GM15510 (cell line): ENCODE measurements around the gene DCTPP1.
A peak's percentile ranks its signal among the peaks of the same experiment; 100 is the strongest.

Source experiments
- POLR2A ChIP-seq: IDR thresholded peaks from 3 replicates; pipeline ENCODE4 v1.6.1; 2011; ENCODE audit warnings: borderline replicate concordance; ENCODE audit not compliant: insufficient read length; ENCODE audit errors: extremely low read depth

Gene DCTPP1

DNA sequence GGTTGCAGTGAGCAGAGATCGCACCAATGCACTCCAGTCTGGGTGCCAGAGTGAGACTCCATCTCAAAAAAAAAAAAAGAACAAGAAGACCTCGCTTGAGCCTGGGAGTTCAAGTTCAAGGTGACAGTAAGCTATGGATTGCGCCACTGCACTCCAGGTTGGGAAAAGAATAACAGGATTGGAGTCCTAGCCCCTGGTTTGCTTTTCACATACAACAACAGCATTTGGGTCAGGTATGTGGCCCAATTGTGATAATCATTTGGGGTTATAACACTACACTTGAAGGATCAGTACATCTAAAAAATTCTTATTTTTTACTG, 19.2 kb upstream of the DCTPP1 start:
- no peak for TF ChIP-seq POLR2A

- TF ChIP-seq POLR2A, result no peak
Measured at GRCh38 chr16:30447512-30448226, 17.8 kb upstream of the DCTPP1 start.

- no peak for TF ChIP-seq POLR2A
Measured at GRCh38 chr16:30446203-30446595, 16.4 kb upstream of the DCTPP1 start.

GRCh38 chr16:30445408-30446202, 15.8 kb upstream of the DCTPP1 start, which contains the start of gene SEPHS2:
SEPHS2 (minus strand) TSS chr16:30445874; CDS start chr16:30445727, 147 bp downstream.
- peak; percentile 97 for TF ChIP-seq POLR2A

DNA sequence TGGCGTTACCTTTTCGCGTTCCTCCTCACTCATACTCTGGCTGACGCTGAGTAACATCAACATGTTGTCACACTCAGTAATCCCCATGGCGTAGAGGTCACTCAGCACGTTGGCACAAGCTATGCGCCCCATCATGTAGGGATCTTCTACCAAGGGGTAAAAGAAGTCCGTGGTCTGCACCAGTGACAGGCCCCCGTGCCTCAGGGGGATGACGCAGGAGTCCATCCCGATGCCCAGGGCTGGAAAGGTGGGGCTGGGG, 15.2 kb upstream of the DCTPP1 start:
- no peak for TF ChIP-seq POLR2A

GRCh38 chr16:30444231-30445148, 14.7 kb upstream of the DCTPP1 start:
- TF ChIP-seq POLR2A, result no peak

- no peak for TF ChIP-seq POLR2A
Measured at GRCh38 chr16:30443631-30444030, 13.8 kb upstream of the DCTPP1 start.

DNA sequence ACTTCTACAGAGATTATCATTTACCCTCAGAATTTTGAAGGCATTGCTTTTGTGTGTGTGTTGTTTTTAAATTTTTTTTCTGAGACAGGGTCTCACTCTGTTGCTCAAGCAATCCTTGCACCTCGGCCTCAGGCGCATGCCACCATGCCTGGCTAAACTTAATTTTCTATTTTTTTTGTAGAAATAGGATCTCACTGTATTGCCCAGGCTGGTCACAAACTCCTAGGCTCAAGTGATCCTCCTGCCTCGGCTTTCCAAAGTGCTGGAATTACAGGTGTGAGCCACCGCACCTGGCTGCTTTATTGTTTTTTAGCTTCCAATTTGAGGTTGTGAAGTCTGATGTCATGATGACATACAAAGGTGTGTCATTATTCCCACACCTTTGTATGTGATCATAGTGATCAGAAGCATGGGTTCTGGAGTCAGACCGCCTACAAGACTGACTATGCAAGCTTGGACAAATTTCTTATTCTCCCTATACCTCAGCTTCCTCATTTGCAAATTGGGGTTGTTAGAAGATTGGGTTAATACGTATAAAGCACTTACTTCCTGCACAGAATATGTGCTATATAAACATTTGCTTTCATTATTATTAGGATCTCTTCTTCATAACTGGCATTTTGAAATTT, 10.0 kb upstream of the DCTPP1 start:
- TF ChIP-seq POLR2A, result no peak

DNA sequence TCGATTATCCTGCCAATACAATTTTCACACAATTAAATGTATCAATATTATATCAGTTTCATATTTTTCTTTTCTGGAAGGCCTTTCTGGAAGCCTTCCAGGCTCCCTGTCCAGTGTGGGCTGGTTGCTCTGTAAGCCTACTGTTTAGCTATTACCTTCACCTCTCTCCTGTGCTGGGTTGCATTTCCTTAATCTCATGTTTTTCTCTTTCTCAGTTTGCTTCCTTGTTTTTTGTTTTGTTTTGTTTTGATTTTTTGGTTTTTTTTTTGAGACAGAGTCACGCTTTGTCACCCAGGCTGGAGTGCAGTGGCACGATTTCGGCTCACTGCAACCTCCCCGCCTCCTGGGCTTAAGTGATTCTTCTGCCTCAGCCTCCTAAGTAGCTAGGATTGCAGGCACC, 9.0 kb upstream of the DCTPP1 start:
- no peak for TF ChIP-seq POLR2A

GRCh38 chr16:30437511-30438046, 7.7 kb upstream of the DCTPP1 start:
- no peak for TF ChIP-seq POLR2A

DNA sequence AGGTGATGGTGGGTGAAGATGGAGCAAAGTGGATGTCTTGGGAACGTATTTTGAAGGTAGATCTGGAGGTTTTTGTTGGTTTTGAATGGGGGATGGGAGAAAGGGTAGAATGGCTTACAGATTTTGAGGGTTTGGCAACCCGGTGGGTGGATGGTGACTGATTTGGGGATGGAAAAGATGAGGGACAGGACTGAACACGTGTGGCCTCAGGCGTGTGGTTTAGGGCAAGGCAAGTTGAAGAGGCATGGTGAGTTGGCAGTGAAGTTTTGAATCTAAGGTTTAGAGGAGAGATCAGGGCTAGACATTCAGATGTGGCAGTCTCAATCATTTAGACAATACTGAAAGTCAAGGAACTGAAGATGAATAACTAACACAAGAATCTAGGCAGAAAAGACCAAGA, 5.0 kb upstream of the DCTPP1 start:
- no peak for TF ChIP-seq POLR2A

DNA sequence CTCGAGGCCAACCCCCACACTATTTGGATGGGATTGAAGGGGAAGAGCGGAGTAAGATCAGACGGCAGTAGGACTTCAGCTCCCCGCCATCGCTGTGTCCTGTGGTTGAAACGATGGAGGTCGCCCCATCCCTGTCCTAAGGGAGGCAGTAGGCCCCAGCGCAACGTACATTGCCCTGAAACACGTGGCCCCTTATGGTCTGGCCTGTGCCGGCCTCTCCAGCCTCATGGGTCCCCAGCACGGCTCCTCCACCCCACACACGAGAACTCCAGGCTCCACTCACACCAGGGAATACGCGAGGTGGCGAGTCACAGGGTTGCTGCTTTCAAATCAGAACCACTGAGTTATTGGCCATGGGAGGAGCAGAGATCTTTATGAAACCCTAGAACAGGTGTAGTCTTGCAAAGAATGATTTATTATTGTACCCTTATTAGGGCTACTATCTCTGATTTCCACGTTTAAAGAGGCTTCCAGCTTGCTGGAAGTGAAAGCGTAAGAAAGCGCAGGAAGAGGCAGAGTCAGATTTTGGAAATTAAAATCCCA, 669 bp upstream of the DCTPP1 start:
- TF ChIP-seq POLR2A, result no peak

GRCh38 chr16:30429418-30429677, 482 bp downstream of the DCTPP1 start:
- TF ChIP-seq POLR2A, result no peak

- TF ChIP-seq POLR2A, result no peak
Measured at GRCh38 chr16:30428055-30428454, 1.8 kb downstream of the DCTPP1 start.

DNA sequence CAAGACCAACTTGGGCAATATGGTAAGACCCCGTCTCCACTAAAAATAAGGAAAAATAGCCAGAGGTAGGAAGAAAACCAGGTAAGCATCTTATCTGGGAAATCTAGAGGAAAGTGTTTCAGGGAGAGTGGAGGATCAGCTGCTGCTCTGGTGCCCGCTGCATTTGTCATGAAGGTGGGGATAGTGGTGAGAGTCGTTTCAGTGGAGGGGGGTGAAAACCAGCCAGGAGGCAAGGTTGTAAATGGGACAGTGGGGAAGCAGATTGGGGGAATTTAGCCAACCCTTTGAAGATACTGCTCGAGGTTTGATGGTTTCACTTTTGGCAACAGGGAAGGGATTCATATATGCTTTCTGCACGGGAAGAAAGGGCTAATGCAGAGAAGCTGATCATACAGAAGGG, 8.8 kb downstream of the DCTPP1 start:
- no peak for TF ChIP-seq POLR2A
